Gastrocnemius medialis (tissue), 4 donors: ENCODE results near the gene LDLRAD4.

ENCODE experiments used
- CTCF ChIP-seq, 5 experiments: fragments of 450-650 bp in 3 of 5; fragments of 200-600 bp in 2 of 5; sonication (generic) in 2 of 5; IDR thresholded peaks in 4 of 5; conservative IDR thresholded peaks in 1 of 5; 1 replicate in 4 of 5; 2 replicates in 1 of 5; pipeline ENCODE4 v1.5.1; 2016 to 2019; ENCODE audit warnings: antibody characterized with exemption in 5 of 5, mild to moderate bottlenecking in 3 of 5, moderate library complexity in 3 of 5
- POLR2A ChIP-seq, 2 donors: fragments of 450-650 bp; IDR thresholded peaks; one replicate each; pipeline ENCODE4 v1.6.1; 2017; ENCODE audit warnings: antibody characterized with exemption in 2 of 2, mild to moderate bottlenecking in 2 of 2, moderate library complexity in 2 of 2

DNA sequence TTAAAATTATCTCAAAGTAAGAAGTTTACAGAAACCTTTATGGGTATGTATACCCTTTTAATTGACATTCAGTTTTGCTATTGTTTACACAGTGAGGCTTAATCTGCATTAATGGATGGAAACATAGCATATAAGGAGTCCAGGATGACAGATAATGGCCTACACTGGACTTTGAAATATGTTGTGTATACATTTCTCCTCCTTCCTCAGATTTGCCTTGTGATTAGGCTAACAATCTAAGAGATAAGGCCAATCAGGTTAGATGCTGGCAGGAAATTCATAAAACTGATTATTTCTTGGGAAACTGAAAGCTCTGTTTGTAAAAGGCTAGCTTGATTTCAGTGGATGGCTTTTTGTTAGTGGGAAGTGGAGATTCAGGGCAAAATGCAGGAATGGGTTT is 191.9 kb downstream of the LDLRAD4 start:
- TF ChIP-seq CTCF (IDR thresholded peaks at IDR 0.05 in 4 of 5, conservative IDR thresholded peaks at IDR 0.05 in 1 of 5) (no peak), POLR2A (IDR thresholded peaks at IDR 0.05) (no peak)
